Gastrocnemius medialis (tissue), 4 donors: Measurements from ENCODE around the gene CDK10. TPM values are rescaled to one million over a fixed set of nuclear protein-coding genes. Genes with fewer than 3 reads are reported as not detected.

ENCODE experiments used
- ATAC-seq, 2 donors: fragments of 150-250 bp; one replicate each; pipeline ENCODE4 v1.9.1; 2016
- DNase-seq, 2 donors: peaks; one replicate each; pipeline ENCODE4 v3.0.0-alpha.2; 2019
- H3K27ac ChIP-seq, 4 donors: fragments of 200-600 bp; sonication (generic); 1 replicate in 1 of 4; 2 replicates in 3 of 4; pipeline ENCODE4 v1.5.1; 2016 to 2018; ENCODE audit warnings: mild to moderate bottlenecking in 2 of 4, moderate library complexity in 1 of 4
- H3K27me3 ChIP-seq, 3 donors: fragments of 200-600 bp; sonication (generic) in 2 of 3; 1 replicate in 1 of 3; 2 replicates in 2 of 3; pipeline versions ENCODE4 v1.5.1 to v1.6.0; 2016 to 2019; ENCODE audit warnings: mild to moderate bottlenecking in 1 of 3, moderate library complexity in 1 of 3
- H3K36me3 ChIP-seq, 2 donors: fragments of 200-600 bp; sonication (generic) in 1 of 2; one replicate each; pipeline ENCODE4 v1.5.1; 2017 to 2018
- H3K4me1 ChIP-seq, 2 donors: fragments of 200-600 bp; sonication (generic) in 1 of 2; one replicate each; pipeline ENCODE4 v1.5.1; 2016 to 2017; ENCODE audit warnings: mild to moderate bottlenecking in 2 of 2
- H3K4me3 ChIP-seq, 4 donors: fragments of 200-600 bp; sonication (generic) in 3 of 4; 1 replicate in 1 of 4; 2 replicates in 3 of 4; pipeline ENCODE4 v1.5.1; 2016 to 2019; ENCODE audit warnings: mild to moderate bottlenecking in 2 of 4
- H3K9me3 ChIP-seq, 3 donors: fragments of 200-600 bp; sonication (generic) in 2 of 3; 1 replicate in 1 of 3; 2 replicates in 2 of 3; pipeline ENCODE4 v1.5.1; 2016 to 2019
- CTCF ChIP-seq, 5 experiments: fragments of 450-650 bp in 3 of 5; fragments of 200-600 bp in 2 of 5; sonication (generic) in 2 of 5; IDR thresholded peaks in 4 of 5; conservative IDR thresholded peaks in 1 of 5; 1 replicate in 4 of 5; 2 replicates in 1 of 5; pipeline ENCODE4 v1.5.1; 2016 to 2019; ENCODE audit warnings: antibody characterized with exemption in 5 of 5, mild to moderate bottlenecking in 3 of 5, moderate library complexity in 3 of 5
- POLR2A ChIP-seq, 2 donors: fragments of 450-650 bp; IDR thresholded peaks; one replicate each; pipeline ENCODE4 v1.6.1; 2017; ENCODE audit warnings: antibody characterized with exemption in 2 of 2, mild to moderate bottlenecking in 2 of 2, moderate library complexity in 2 of 2
- in situ Hi-C, 4 donors: fragments of 200-750 bp; cut with MboI; loops; one replicate each; pipeline versions ENCODE4 v1.15.0 to v1.8.0; 2017; ENCODE audit warnings: low sequenced_read_pairs in 4 of 4
- intact Hi-C: fragments of 100-400 bp; cut with DNase I; formaldehyde crosslinking; loops from one replicate; pipeline ENCODE4 v1.15.1; 2023; ENCODE audit warnings: low total_unique reads
- total RNA-seq, 4 donors: library from RNA; depleted of rRNA; stranded (reverse); fragments of >200 nt; gene quantifications; one replicate each; pipeline versions ENCODE4 v1.1.0 to v1.2.3, GENCODE V29; 2016

CDK10 gene
- total RNA-seq, 4 donors from 2014 or later, result 16.9 to 26.1 (median 19.7) TPM

GRCh38 chr16:89655062-89655643 lies 31.3 kb upstream of the CDK10 start:
- DNase-seq (no peak), ATAC-seq (no peak)
- in situ Hi-C loops (no loop called here), intact Hi-C loops (loop anchor here (10.0 kb wide), 1 partner anchor 410 kb away; no protein-coding TSS in a partner anchor)
- no peaks in the 10 kb centered on the region for H3K27me3 ChIP-seq
- no peak overlapping the region for H3K4me3 ChIP-seq
- H3K27ac ChIP-seq, result no peak overlapping the region
- no peaks in the 10 kb centered on the region for H3K9me3 ChIP-seq
- H3K4me1 ChIP-seq, result peaks cover 18 to 19% of the 10 kb centered on the region in 2 donors
- TF ChIP-seq POLR2A (IDR thresholded peaks at IDR 0.05) (no peak), CTCF (IDR thresholded peaks at IDR 0.05 in 4 of 5, conservative IDR thresholded peaks at IDR 0.05 in 1 of 5) (no peak)
- peaks cover 0 to 12% of the 10 kb centered on the region in 2 donors for H3K36me3 ChIP-seq

GRCh38 chr16:89656435-89657121 lies 29.9 kb upstream of the CDK10 start:
- Histone ChIP-seq H3K27me3 (no peaks in the 10 kb centered on the region), H3K4me1 (peaks cover 18 to 19% of the 10 kb centered on the region in 2 donors), H3K9me3 (no peaks in the 10 kb centered on the region), H3K36me3 (peaks cover 0 to 2% of the 10 kb centered on the region in 2 donors), H3K27ac (peak overlapping the region; percentile 86 to 91 (median 89)), H3K4me3 (peak overlapping the region; percentile 96 to 100 (median 99))
- DNase-seq, result no peak
- intact Hi-C loops, result loop anchor here (1.0 to 10.0 kb wide), 4 partner anchors 30 to 412 kb away; partner anchors contain the start of genes CDK10, VPS9D1 and ZNF276
- ATAC-seq, result no peak
- in situ Hi-C loops, result no loop called here
- TF ChIP-seq CTCF (IDR thresholded peaks at IDR 0.05 in 4 of 5, conservative IDR thresholded peaks at IDR 0.05 in 1 of 5) (no peak), POLR2A (IDR thresholded peaks at IDR 0.05) (no peak)

GRCh38 chr16:89657442-89658220 lies 28.9 kb upstream of the CDK10 start, which contains the start of the genes CHMP1A and SPATA33:
Gene CHMP1A (minus strand): TSS chr16:89657708. CDS start chr16:89657588, 120 bp downstream.
Gene SPATA33 (plus strand): TSS chr16:89657836. CDS start chr16:89657912, 76 bp downstream.
- ATAC-seq (peak; percentile 98), DNase-seq (peak; percentile 70 to 84)
- H3K4me3 ChIP-seq, result peak within 1 kb of the TSS; percentile 96 to 100 (median 99)
- no peaks in the 10 kb centered on the region for H3K36me3 ChIP-seq
- in situ Hi-C loops, result no loop called here
- peak within 1 kb of the TSS; percentile 86 to 91 (median 89) for H3K27ac ChIP-seq
- no peaks in the 10 kb centered on the region for H3K9me3 ChIP-seq
- no peaks in the 10 kb centered on the region for H3K27me3 ChIP-seq
- TF ChIP-seq CTCF (IDR thresholded peaks at IDR 0.05 in 4 of 5, conservative IDR thresholded peaks at IDR 0.05 in 1 of 5), result no peak
- peak; percentile 54 to 78 for TF ChIP-seq POLR2A (IDR thresholded peaks at IDR 0.05)
- intact Hi-C loops, result loop anchor here (1.0 to 10.0 kb wide), 4 partner anchors 29 to 413 kb away; partner anchors contain the start of genes CDK10, VPS9D1 and ZNF276
- peaks cover 18 to 19% of the 10 kb centered on the region in 2 donors for H3K4me1 ChIP-seq

GRCh38 chr16:89658221-89658879 lies 28.1 kb upstream of the CDK10 start:
- H3K27me3 ChIP-seq, result no peaks in the 10 kb centered on the region
- H3K9me3 ChIP-seq, result no peaks in the 10 kb centered on the region
- in situ Hi-C loops, result no loop called here
- DNase-seq (no peak), ATAC-seq (no peak)
- intact Hi-C loops, result loop anchor here (10.0 kb wide), 1 partner anchor 414 kb away; no protein-coding TSS in a partner anchor
- H3K4me3 ChIP-seq, result peak overlapping the region; percentile 96 to 100 (median 99)
- TF ChIP-seq CTCF (IDR thresholded peaks at IDR 0.05 in 4 of 5, conservative IDR thresholded peaks at IDR 0.05 in 1 of 5), result no peak
- no peak for TF ChIP-seq POLR2A (IDR thresholded peaks at IDR 0.05)
- H3K27ac ChIP-seq, result peak overlapping the region; percentile 86 to 91 (median 89)
- peaks cover 18 to 19% of the 10 kb centered on the region in 2 donors for H3K4me1 ChIP-seq
- H3K36me3 ChIP-seq, result peaks cover 0 to 4% of the 10 kb centered on the region in 2 donors
